ENCODE data around the gene CSNK1A1L.

GRCh38 chr13:37075164-37075563 lies 30.3 kb downstream of the CSNK1A1L start:
- TF ChIP-seq USF2 (IDR thresholded peaks at IDR 0.05; ENCODE audit: low read depth, low read length) = no peak
- TF ChIP-seq POLR2A (IDR thresholded peaks at IDR 0.05; ENCODE audit: low read depth, low read length) = no peak
- no peak for TF ChIP-seq CTCF (conservative IDR thresholded peaks at IDR 0.05; ENCODE audit: low read depth, low read length)
- TF ChIP-seq RFX5 (IDR thresholded peaks at IDR 0.05; ENCODE audit: low read depth, low read length) = no peak
- no peak for TF ChIP-seq MAZ (IDR thresholded peaks at IDR 0.05; ENCODE audit: borderline replicate concordance, low read depth, low read length)
- TF ChIP-seq RAD21 (IDR thresholded peaks at IDR 0.05; ENCODE audit: low read length) = no peak
- TF ChIP-seq MAFK (IDR thresholded peaks at IDR 0.05; ENCODE audit: low read depth, low read length) = no peak
- no peak for TF ChIP-seq MXI1 (IDR thresholded peaks at IDR 0.05; ENCODE audit: borderline replicate concordance, low read depth, low read length)
- TF ChIP-seq NFE2L2 (IDR thresholded peaks at IDR 0.05; ENCODE audit: low read depth, low read length) = no peak
- no peak for TF ChIP-seq BHLHE40 (IDR thresholded peaks at IDR 0.05; ENCODE audit: low read depth, low read length)
- no peak for TF ChIP-seq CEBPB (IDR thresholded peaks at IDR 0.05; ENCODE audit: low read depth, low read length)
- TF ChIP-seq CHD1 (IDR thresholded peaks at IDR 0.05; ENCODE audit: low read depth, low read length) = no peak
- no peak for TF ChIP-seq RCOR1 (IDR thresholded peaks at IDR 0.05; ENCODE audit: insufficient replicate concordance, low read length)
- TF ChIP-seq FOS (IDR thresholded peaks at IDR 0.05; ENCODE audit: low read depth, low read length) = no peak

Data from IMR-90 (cell line).